Astrocyte (in vitro differentiated cells and primary cell): ENCODE measurements around the gene ARID3C. TPM values are rescaled to one million over a fixed set of nuclear protein-coding genes. Genes with fewer than 3 reads are reported as not detected.

Source experiments
- DNase-seq: peaks from one replicate; pipeline ENCODE4 v3.0.0-alpha.2; 2010; ENCODE audit warnings: low read depth
- FAIRE-seq: peaks from 2 replicates; lab custom pipeline; 2011; peaks lifted over from hg19 to GRCh38; lab: Jason Lieb, UNC
- H2AFZ ChIP-seq: 2 replicates; pipeline ENCODE4 v1.6.0; 2012; ENCODE audit warnings: low read depth, low read length, inconsistent platforms
- H3K27ac ChIP-seq: 2 replicates; pipeline ENCODE4 v1.5.1; 2011; ENCODE audit warnings: low read depth, low read length, inconsistent platforms
- H3K27me3 ChIP-seq: 2 replicates; pipeline ENCODE4 v1.6.0; 2011; ENCODE audit warnings: low read length, inconsistent platforms; ENCODE audit not compliant: insufficient read depth
- H3K36me3 ChIP-seq: 2 replicates; pipeline ENCODE4 v1.5.1; 2011; ENCODE audit warnings: low read length, inconsistent platforms; ENCODE audit not compliant: insufficient read depth
- H3K4me1 ChIP-seq: 2 replicates; pipeline ENCODE4 v1.5.1; 2011; ENCODE audit warnings: low read length, inconsistent platforms; ENCODE audit not compliant: insufficient read depth
- H3K4me2 ChIP-seq: 2 replicates; pipeline ENCODE4 v1.6.0; 2012; ENCODE audit warnings: low read length, inconsistent platforms
- H3K4me3 ChIP-seq: 2 replicates; pipeline ENCODE4 v1.5.1; 2011; ENCODE audit warnings: low read depth, mild to moderate bottlenecking, low read length, inconsistent platforms; ENCODE audit not compliant: insufficient read depth
- H3K79me2 ChIP-seq: 2 replicates; pipeline ENCODE4 v1.6.0; 2012; ENCODE audit warnings: mild to moderate bottlenecking, low read length, inconsistent platforms; ENCODE audit not compliant: insufficient read depth
- H3K9ac ChIP-seq: 2 replicates; pipeline ENCODE4 v1.6.0; 2012; ENCODE audit warnings: mild to moderate bottlenecking, low read length, inconsistent platforms
- H3K9me3 ChIP-seq: 2 replicates; pipeline ENCODE4 v1.5.1; 2012; ENCODE audit warnings: low read depth, mild to moderate bottlenecking, low read length, inconsistent platforms; ENCODE audit not compliant: insufficient read depth
- H4K20me1 ChIP-seq: 2 replicates; pipeline ENCODE4 v1.6.0; 2012; ENCODE audit warnings: low read length, inconsistent platforms; ENCODE audit not compliant: insufficient read depth
- H3K27ac Mint-ChIP-seq: one replicate; pipeline ENCODE4 v1.8.0; 2021; ENCODE audit warnings: mild to moderate bottlenecking, mixed read lengths; ENCODE audit not compliant: unreplicated experiment
- H3K27me3 Mint-ChIP-seq: one replicate; pipeline ENCODE4 v1.8.0; 2021; ENCODE audit warnings: low read depth, mixed read lengths; ENCODE audit not compliant: unreplicated experiment
- H3K36me3 Mint-ChIP-seq: one replicate; pipeline ENCODE4 v1.8.0; 2021; ENCODE audit warnings: low read depth, mixed read lengths; ENCODE audit not compliant: unreplicated experiment
- H3K4me1 Mint-ChIP-seq: one replicate; pipeline ENCODE4 v1.8.0; 2021; ENCODE audit warnings: low read depth, mixed read lengths; ENCODE audit not compliant: unreplicated experiment
- H3K4me3 Mint-ChIP-seq: one replicate; pipeline ENCODE4 v1.8.0; 2021; ENCODE audit warnings: mild to moderate bottlenecking, moderate library complexity, mixed read lengths; ENCODE audit not compliant: unreplicated experiment
- H3K9me3 Mint-ChIP-seq: one replicate; pipeline ENCODE4 v1.8.0; 2021; ENCODE audit warnings: mild to moderate bottlenecking, mixed read lengths; ENCODE audit not compliant: unreplicated experiment
- EZH2 ChIP-seq: IDR thresholded peaks from 2 replicates; pipeline ENCODE4 v1.6.1; 2012; ENCODE audit warnings: mild to moderate bottlenecking, low read length, inconsistent platforms; ENCODE audit not compliant: insufficient read depth
- total RNA-seq: library from RNA; stranded (reverse); gene quantifications from 2 replicates; pipeline ENCODE4 v1.2.1, GENCODE V29; 2021
- TF ChIP-seq, protein P1 (sequence below): IDR thresholded peaks from 2 replicates; pipeline ENCODE4 v1.5.1; 2011; ENCODE audit warnings: low read depth, mild to moderate bottlenecking, inconsistent platforms, low read length, moderate library complexity; ENCODE audit not compliant: insufficient read depth

The ARID3C gene
- total RNA-seq, 1 donor from 2014 or later, result 0.16 TPM

DNA sequence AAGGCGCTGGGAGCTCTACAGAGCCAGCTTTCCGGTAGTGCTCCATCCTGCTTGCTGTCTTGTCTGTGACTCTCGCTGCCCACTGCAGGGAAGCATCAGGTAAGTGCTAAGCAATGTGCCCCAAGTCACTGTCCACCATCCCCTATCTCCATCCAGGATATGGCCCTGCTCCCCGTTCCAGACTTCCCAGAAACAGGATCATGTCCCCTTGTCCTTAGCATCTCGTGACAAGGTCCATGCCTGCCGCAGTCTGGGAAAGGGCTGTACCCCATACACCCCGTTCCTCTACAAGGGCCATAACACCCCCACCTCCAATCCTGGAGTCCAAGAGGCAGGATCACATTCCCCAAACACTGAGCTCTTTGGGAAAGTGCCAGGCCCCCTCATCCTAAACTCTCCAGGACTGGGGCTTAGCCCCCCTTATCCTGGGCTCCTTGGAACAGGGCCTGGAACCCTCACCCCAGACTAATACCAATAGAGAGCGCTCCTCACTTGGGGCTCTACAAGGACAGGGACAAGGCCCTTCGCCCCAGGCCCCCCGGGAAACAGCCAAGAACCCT lies 17.5 kb downstream of the ARID3C start:
- Histone ChIP-seq H3K4me3 (peak overlapping the region; percentile 94), H3K9me3 (no peaks in the 10 kb centered on the region), H3K36me3 (peaks cover 2% of the 10 kb centered on the region), H3K27me3 (peaks cover 2% of the 10 kb centered on the region), H3K27ac (peak overlapping the region; percentile 80), H3K4me1 (peaks cover 15% of the 10 kb centered on the region), H3K79me2 (peaks cover 12% of the 10 kb centered on the region), H3K9ac (peak overlapping the region; percentile 97), H4K20me1 (peaks cover 3% of the 10 kb centered on the region), H3K4me2 (peak overlapping the region; percentile 100), H2AFZ (peak overlapping the region; percentile 97)
- no peaks in the 10 kb centered on the region for H3K9me3 Mint-ChIP-seq
- H3K27ac Mint-ChIP-seq, result peak overlapping the region; percentile 89
- TF ChIP-seq, protein P1, sequence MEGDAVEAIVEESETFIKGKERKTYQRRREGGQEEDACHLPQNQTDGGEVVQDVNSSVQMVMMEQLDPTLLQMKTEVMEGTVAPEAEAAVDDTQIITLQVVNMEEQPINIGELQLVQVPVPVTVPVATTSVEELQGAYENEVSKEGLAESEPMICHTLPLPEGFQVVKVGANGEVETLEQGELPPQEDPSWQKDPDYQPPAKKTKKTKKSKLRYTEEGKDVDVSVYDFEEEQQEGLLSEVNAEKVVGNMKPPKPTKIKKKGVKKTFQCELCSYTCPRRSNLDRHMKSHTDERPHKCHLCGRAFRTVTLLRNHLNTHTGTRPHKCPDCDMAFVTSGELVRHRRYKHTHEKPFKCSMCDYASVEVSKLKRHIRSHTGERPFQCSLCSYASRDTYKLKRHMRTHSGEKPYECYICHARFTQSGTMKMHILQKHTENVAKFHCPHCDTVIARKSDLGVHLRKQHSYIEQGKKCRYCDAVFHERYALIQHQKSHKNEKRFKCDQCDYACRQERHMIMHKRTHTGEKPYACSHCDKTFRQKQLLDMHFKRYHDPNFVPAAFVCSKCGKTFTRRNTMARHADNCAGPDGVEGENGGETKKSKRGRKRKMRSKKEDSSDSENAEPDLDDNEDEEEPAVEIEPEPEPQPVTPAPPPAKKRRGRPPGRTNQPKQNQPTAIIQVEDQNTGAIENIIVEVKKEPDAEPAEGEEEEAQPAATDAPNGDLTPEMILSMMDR, result no peak
- TF ChIP-seq EZH2, result no peak
- peak overlapping the region; percentile 95 for H3K4me3 Mint-ChIP-seq
- no peak for DNase-seq
- H3K27me3 Mint-ChIP-seq, result peaks cover 2% of the 10 kb centered on the region
- H3K36me3 Mint-ChIP-seq, result peaks cover 15% of the 10 kb centered on the region
- H3K4me1 Mint-ChIP-seq, result peaks cover 6% of the 10 kb centered on the region
- no peak for FAIRE-seq

DNA sequence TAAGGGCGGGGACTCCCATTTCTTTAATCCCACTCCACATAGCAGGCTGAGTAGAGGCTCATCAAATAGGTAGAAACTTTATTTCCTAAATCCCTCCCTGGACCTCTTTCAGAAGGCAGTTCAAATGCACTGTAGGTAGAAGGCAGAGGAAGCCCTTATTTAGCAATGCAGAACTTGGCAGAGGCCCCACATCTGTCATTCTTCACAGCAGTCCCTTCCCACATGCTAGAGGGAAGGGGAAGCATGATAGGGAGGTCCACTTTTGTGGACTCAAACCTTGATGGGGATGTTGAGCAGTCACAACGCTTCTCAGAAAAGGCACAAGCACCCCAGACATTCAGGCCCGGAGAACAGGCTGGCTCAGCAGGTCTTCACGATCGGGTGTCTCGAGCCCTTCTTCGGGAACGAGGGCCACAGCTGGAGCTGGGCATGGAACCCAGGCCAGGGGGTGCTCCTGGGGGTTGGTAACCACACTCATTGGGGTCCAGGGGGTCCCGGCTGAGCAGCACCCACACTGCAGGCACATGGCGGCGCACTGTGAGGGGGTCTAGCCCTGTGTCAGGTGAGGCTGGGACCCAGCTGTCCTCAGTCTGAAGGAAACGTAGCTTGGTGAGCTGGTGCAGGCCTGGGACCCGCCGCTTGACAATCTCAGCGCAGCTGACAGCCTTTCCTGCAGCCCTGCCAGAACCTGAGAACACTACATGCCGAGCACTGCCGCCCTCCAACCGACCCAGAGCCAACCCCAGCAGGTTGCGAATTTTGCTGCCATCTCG lies 18.2 kb downstream of the ARID3C start:
- Histone ChIP-seq H3K27me3 (peaks cover 6% of the 10 kb centered on the region), H3K9ac (peak overlapping the region; percentile 97), H3K4me3 (no peak overlapping the region), H4K20me1 (peaks cover 3% of the 10 kb centered on the region), H3K4me2 (peak overlapping the region; percentile 100), H3K36me3 (no peaks in the 10 kb centered on the region), H3K9me3 (no peaks in the 10 kb centered on the region), H3K27ac (no peak overlapping the region), H3K4me1 (peaks cover 15% of the 10 kb centered on the region), H2AFZ (no peak overlapping the region), H3K79me2 (peaks cover 12% of the 10 kb centered on the region)
- peaks cover 6% of the 10 kb centered on the region for H3K4me1 Mint-ChIP-seq
- H3K9me3 Mint-ChIP-seq, result no peaks in the 10 kb centered on the region
- DNase-seq (no peak), FAIRE-seq (no peak)
- no peak overlapping the region for H3K27ac Mint-ChIP-seq
- H3K27me3 Mint-ChIP-seq, result peaks cover 2% of the 10 kb centered on the region
- peak overlapping the region; percentile 95 for H3K4me3 Mint-ChIP-seq
- TF ChIP-seq, protein P1, result no peak
- no peak for TF ChIP-seq EZH2
- peaks cover 13% of the 10 kb centered on the region for H3K36me3 Mint-ChIP-seq
